Lower lobe of right lung (tissue), 2 donors: ENCODE results near the gene NEU1. TPM values are rescaled to one million over a fixed set of nuclear protein-coding genes. Genes with fewer than 3 reads are reported as not detected.
A peak's percentile ranks its signal among the peaks of the same experiment; 100 is the strongest.

Experiments used
- ATAC-seq, 2 donors: fragments of 200-7000 bp; cut with Tn5 transposase; one replicate each; pipeline ENCODE4 v1.9.1; 2020 to 2022; ENCODE audit warnings: mild to moderate bottlenecking in 2 of 2, moderate library complexity in 2 of 2
- DNase-seq: peaks from one replicate; pipeline ENCODE4 v3.0.0-alpha.2; 2020
- H3K27ac ChIP-seq: fragments of 200-600 bp; one replicate; pipeline ENCODE4 v1.8.0; 2022
- H3K27me3 ChIP-seq: fragments of 200-600 bp; one replicate; pipeline ENCODE4 v1.8.0; 2022; ENCODE audit warnings: low read depth
- H3K36me3 ChIP-seq: fragments of 200-600 bp; one replicate; pipeline ENCODE4 v1.8.0; 2022; ENCODE audit warnings: mild to moderate bottlenecking
- H3K4me1 ChIP-seq: fragments of 200-600 bp; one replicate; pipeline ENCODE4 v1.8.0; 2022
- H3K4me3 ChIP-seq: fragments of 200-600 bp; one replicate; pipeline ENCODE4 v1.8.0; 2022; ENCODE audit warnings: mild to moderate bottlenecking
- H3K9me3 ChIP-seq: fragments of 200-600 bp; one replicate; pipeline ENCODE4 v1.8.0; 2022
- CTCF ChIP-seq: fragments of 200-600 bp; IDR thresholded peaks from one replicate; pipeline ENCODE4 v1.8.0; 2022; ENCODE audit warnings: antibody characterized with exemption, mild to moderate bottlenecking
- intact Hi-C: fragments of 100-400 bp; cut with DNase I; formaldehyde crosslinking; loops from one replicate; pipeline ENCODE4 v1.11.0; 2022
- total RNA-seq: library from RNA; stranded (reverse); fragmentation: NEBNext Ultra II Directional; extraction: Animal tissue kit (Norgen Biotek cat#: 25700); gene quantifications from one replicate; pipeline ENCODE4 v1.2.1, GENCODE V29; 2021
- donor health status: DM: no; HTN: yes; CAD: no; lungs with severe emphysema.

Gene NEU1
- total RNA-seq, 1 donor from 2014 or later = 70.5 TPM

DNA sequence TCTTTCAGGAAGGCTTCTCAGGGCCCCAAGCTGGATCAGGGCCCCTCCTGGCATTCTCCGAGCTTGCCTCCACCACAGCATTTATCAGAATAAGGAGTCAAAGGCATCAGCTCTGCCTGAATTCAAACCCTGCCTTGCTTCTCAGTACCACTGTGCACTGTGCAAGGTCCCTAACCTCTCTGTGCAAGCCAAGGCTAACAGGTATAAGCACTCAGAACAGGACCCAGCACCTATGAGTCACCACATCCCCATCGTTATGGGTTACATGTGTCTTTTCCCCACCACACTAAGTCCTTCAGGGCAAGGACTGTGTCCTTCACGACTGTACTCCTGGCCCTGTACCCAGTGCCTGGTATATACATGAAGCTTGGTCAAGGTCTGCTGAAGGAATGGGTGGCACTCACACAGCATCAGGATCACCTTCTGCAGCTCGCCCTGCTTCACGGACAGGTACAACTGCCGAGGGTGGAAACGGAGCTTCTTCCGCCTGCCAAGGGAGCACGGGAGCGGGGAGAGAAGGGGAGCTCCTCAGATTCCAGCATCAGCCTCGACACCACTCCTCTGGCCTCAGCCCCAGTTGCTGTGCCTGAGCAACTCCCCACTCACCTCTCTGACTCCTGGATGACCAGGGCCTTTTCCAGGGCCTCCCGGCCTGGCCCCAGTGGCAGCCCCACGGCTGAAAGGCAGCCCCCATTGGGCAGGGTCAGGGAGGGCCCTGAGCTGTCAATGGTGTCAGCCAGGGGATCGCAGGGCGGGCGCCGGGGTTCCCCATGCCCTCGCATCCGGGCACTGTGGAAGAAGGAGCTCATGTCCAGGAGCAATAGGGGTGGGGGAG is 24.8 kb upstream of the NEU1 start:
- Histone ChIP-seq H3K4me3 (no peak overlapping the region), H3K27me3 (no peaks in the 10 kb centered on the region), H3K4me1 (no peaks in the 10 kb centered on the region), H3K36me3 (peaks cover 86% of the 10 kb centered on the region), H3K9me3 (no peaks in the 10 kb centered on the region), H3K27ac (no peak overlapping the region)
- intact Hi-C loops = no loop called here
- DNase-seq (no peak), ATAC-seq (peak in 1 of 2 donors; percentile 3)
- no peak for TF ChIP-seq CTCF

GRCh38 chr6:31886541-31886991 is 23.9 kb upstream of the NEU1 start:
- H3K36me3 ChIP-seq = peaks cover 86% of the 10 kb centered on the region
- intact Hi-C loops = no loop called here
- no peak for TF ChIP-seq CTCF

GRCh38 chr6:31884528-31885035 is 22.0 kb upstream of the NEU1 start:
- peaks cover 97% of the 10 kb centered on the region for H3K36me3 ChIP-seq
- TF ChIP-seq CTCF = no peak
- no peak overlapping the region for H3K27ac ChIP-seq
- intact Hi-C loops = no loop called here
- DNase-seq (no peak), ATAC-seq (no peak)
- no peaks in the 10 kb centered on the region for H3K9me3 ChIP-seq
- H3K4me1 ChIP-seq = no peaks in the 10 kb centered on the region
- no peak overlapping the region for H3K4me3 ChIP-seq
- no peaks in the 10 kb centered on the region for H3K27me3 ChIP-seq

More at GRCh38 chr6:31886541-31886991, 23.9 kb upstream of the NEU1 start:
- H3K27ac ChIP-seq = no peak overlapping the region
- H3K4me1 ChIP-seq = no peaks in the 10 kb centered on the region
- H3K9me3 ChIP-seq = no peaks in the 10 kb centered on the region
- ATAC-seq (no peak), DNase-seq (no peak)
- no peak overlapping the region for H3K4me3 ChIP-seq
- no peaks in the 10 kb centered on the region for H3K27me3 ChIP-seq

DNA sequence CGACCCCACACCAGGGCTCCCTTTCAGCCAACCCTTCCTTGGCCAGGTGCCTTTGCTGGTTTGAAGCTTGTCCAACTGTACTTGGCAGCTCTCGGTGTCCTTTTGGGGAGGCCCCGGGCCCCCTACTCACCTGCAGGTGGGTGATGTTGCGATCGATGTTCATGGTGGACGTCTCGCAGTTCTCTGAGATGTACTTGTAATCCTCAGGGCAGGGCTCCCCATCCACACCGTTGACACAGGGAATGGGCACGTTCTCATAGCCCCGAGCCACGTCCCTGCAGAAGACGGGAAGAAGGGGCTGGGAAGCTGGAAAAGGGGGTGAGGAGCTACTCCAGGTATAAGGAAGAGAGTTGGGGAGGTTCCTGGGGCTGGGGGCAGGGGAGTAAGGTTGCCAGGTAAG is 21.1 kb upstream of the NEU1 start:
- TF ChIP-seq CTCF = no peak
- H3K27ac ChIP-seq = no peak overlapping the region
- intact Hi-C loops = no loop called here
- no peaks in the 10 kb centered on the region for H3K4me1 ChIP-seq
- no peaks in the 10 kb centered on the region for H3K9me3 ChIP-seq
- ATAC-seq (no peak), DNase-seq (no peak)
- H3K27me3 ChIP-seq = no peaks in the 10 kb centered on the region
- peaks cover 93% of the 10 kb centered on the region for H3K36me3 ChIP-seq
- H3K4me3 ChIP-seq = no peak overlapping the region

DNA sequence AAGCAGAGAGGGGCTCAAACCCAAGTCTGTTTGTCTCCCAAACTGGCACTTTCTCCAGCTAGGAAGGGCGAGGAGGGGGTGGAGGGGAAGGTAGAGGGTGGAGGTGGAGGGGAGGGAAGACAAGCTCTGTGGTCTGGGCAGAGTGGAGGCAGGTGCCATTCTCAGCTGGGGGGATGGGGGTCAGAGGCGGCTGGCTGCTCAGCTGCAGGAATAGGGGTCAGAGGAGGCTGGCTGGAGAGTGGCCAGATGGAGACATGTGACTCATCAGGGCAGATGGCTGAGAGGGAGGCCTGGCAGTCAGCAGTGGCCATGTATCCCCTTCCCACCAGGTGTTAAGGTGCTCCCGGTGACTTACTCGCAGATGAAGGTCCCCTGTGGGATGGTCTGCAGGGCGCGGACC is 19.7 kb upstream of the NEU1 start:
- intact Hi-C loops = no loop called here
- H3K36me3 ChIP-seq = peaks cover 79% of the 10 kb centered on the region
- no peak for TF ChIP-seq CTCF
- H3K4me3 ChIP-seq = no peak overlapping the region
- no peaks in the 10 kb centered on the region for H3K9me3 ChIP-seq
- no peaks in the 10 kb centered on the region for H3K27me3 ChIP-seq
- ATAC-seq (no peak), DNase-seq (no peak)
- peaks cover 2% of the 10 kb centered on the region for H3K4me1 ChIP-seq
- no peak overlapping the region for H3K27ac ChIP-seq
